Activated T-helper 1 cell treated with Interleukin-2 at 50 U/mL for 16 hours (primary cell): Measurements from ENCODE around the gene FAM3D.

Source experiments
- DNase-seq: peaks from one replicate; pipeline ENCODE4 v3.0.0-alpha.2; 2020; ENCODE audit warnings: low read depth

FAM3D gene

GRCh38 chr3:58591517-58592510, 74.8 kb downstream of the FAM3D start:
- no peak for DNase-seq

- DNase-seq, result no peak
Observed at GRCh38 chr3:58588030-58588614, 78.5 kb downstream of the FAM3D start.

DNA sequence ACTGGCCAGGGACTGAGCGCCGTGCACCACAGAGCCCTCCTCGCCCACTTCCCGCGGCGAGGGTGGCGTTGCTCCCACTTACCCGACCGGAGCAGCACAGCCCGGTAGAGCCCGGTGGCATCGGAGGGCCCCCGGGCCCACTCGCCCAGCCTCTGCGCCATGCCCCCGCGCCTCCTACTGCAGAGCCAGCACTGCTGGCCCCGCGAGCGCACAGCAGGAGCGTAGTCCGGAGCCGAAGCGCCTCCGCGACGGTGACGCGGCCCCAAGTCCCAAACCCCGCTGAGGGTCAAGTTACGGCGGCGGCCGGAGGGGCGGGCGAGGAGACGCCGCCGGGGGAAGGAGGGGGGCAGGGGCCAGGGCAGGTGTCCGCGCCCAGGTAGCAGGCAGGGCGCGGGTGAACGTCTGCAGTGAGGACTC, 79.8 kb downstream of the FAM3D start:
- DNase-seq, result no peak

DNA sequence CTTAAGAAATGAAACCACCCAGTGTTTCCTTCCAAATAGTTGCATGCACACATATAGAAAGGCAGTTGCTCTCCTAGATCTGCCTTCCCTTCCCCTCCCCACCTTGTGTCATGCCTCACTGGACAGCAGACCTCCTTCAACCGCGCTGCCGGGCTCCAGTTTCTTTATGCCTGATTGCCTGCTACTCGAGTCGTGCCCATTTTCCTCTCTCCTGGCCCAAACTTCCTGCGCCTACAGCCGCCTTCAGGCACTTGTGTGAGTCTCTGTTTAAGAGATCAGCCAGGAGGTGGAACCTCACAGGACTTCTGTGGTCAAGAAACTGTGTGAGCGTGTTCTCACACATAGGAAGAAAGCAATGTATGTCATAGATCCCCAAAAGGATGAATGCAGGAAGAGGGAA, 80.6 kb downstream of the FAM3D start:
- no peak for DNase-seq

GRCh38 chr3:58585005-58585786, 81.4 kb downstream of the FAM3D start:
- DNase-seq, result peak; percentile 27

DNA sequence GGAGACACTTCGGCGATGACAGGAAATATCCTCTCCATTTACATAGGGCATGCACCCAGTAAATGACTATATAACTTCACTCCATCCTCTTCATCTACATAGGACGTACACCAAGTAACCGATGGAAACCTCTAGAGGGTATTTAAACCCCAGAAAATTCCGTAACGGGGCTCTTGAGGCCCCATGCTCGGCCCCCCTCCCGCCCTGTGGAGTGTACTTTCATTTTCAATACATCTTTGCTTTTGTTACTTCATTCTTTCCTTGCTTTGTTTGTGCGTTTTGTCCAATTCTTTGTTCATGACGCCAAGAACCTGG, 81.9 kb downstream of the FAM3D start:
- no peak for DNase-seq
